Islet of Langerhans (tissue), 1 donor: ENCODE data around the gene GPATCH2L.
A peak's percentile ranks its signal among the peaks of the same experiment; 100 is the strongest.

Experiments used
- FAIRE-seq: peaks from one replicate; lab custom pipeline; 2011; peaks lifted over from hg19 to GRCh38; lab: Jason Lieb, UNC

The GPATCH2L gene

DNA sequence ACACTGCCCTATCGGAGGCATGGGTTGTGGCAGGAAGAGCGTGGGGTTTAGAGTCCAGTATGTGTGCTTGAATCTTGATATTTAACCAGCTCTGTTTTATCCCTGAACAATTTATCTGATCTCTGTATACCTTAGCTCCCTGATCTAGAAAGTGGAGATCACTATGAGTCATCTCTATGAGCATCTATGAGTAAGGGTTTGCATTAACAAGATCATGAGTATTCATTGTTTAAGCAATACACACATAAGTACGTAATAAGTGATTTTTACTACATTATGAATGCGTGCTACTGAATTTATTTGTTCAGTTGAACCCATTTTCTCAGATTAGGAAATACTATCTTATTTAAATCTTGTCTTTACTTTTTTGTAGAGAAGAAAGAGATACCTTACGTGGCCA lies 49.4 kb downstream of the GPATCH2L start:
- FAIRE-seq, result no peak

DNA sequence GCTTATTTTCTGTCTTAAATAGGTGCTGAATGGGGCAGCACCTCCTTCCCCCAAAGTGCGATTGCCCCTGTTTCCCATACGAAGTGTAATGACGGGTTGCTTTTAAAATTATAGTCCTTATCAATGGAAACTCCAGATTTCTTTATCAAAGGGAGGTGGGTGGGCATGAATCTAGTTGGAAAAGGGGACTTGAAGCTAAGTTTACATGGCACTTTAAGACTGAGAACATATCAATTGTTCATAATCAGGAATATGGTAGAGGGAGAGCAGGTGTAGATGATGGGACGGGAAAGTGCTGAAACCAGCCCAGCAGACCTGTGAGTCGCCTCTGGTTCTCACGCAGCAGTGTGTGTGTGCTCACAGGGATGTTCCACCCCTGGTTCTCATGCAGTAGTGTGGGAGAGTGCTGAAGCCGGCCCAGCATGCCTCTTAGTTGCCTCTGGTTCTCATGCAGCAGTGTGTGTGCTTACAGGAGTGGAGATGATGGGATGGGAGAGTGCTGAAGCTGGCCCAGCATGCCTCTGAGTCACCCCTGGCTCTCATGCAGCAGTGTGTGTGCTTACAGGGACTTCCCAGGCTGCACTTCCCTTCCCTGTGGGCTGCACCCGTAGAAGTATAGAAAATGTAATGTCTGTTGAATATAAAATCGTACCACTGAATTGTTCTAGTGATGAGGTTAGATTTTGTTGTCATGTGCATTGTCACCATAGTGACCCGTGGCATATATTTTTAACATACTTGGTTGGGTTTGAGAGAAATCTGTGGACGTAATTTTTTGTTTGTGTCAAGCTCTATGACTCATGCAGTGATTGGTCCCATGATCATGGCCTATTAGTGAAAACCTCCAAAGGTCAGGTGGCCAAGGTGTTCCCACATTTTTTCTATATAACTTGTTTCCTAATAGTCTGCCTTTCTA lies 51.6 kb downstream of the GPATCH2L start:
- FAIRE-seq, result no peak

DNA sequence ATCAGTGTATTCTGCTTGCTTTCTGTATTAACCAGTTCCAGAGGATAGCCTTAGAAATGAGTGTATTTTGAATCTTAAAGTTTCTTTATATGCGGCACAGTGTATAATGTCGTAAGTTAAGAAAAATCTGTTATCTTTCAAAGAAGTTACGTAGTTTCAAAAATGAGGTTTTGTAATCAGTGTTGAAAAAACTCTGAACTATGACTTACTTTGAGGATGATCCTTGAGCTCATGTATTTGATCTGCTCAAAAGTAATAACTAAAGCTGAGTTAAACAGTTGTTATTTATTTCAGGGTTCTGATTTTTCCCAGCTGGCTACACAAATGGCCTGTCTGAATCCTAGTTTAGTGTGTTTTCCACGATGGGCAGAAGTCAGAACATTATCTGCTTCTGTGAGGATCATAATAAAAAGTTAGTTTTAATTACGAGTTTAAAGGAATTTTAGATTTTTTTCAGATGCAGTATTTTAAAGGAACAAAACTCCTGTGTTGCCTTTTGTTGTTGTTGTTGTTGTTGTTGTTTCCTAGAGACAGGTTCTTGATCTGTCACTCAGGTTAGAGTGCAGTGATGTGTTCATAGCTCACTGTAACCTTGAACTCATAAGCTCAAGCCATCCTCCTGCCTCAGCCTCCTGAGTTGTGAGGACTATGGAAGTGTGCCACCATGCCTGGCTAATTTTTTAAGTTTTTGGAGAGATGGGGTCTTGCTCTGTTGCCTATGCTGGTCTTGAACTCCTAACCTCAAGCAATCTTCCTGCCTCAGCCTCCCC lies 52.9 kb downstream of the GPATCH2L start:
- FAIRE-seq, result peak; percentile 60

DNA sequence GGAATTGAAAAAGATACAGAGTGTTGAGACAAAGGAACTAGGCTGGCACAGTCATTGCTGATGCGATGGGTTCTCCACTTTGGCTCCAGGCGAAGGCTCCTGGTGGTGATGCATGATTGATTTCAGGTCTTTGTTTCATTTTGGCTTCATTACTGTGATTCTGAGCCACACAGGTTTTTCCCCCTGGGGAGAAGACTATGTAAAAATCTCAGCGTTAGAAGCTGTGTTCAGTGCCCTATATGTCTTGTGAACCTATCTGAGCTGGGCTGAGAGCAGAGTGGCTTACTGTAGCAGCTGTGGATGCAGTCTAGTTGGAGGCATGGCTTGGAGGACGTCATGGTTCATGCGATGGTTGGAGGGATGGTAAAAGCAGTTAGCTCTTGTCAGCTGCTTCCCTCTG lies 54.0 kb downstream of the GPATCH2L start:
- FAIRE-seq, result no peak

DNA sequence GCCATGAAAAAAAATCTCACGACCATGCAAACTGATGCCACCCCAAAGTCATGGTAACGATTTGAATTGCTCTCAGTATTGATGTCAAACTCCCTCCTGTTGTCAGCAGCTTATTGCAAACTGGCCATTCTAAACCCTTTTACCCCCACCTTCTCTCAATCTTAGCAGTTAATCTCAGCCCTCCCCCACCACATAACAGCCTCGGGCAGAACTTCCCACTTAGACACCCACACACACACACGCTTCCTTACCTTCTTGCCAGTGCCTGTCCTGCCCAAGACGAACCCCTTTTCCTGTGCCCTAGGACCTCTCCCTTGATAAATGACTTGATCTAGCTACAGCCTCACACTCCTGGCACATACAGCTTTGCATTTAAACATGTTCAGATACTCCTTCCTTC lies 56.6 kb downstream of the GPATCH2L start:
- FAIRE-seq, result no peak

DNA sequence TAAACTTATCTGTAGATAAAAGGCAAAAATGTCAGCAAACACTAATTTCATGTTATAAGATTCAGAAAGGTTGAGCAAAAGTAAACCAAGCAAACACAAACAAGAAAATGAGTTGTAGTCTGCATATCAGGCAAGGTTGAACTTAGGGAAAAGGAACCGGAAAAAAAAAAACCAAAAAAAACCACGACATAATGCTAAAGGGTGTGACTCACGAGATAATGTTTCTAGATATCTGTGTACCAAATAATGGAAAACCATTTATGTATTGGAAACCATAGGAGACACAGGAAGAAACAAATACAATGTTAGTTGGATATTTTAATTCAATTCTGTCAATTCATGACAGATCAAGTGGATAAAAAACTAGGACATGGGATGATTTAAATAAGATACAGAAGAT lies 60.5 kb downstream of the GPATCH2L start:
- FAIRE-seq, result no peak

DNA sequence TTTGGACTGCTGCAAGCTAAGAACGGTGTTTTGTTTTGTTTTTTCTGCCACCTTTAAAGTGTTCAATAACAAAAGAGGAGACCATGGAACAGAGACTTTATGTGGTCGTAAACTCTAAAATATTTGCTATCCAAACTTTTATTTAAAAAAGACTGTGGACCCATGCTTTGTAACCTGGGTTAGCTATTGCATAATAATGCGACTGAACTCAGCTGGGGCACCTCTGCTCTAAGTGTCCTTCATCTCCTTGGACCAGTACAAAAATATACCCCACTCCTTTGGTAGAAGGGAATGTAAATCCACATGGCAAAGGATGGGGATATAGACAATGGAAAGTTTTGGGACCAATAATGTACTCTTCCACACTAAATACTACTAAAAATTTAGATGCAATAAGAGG lies 65.5 kb downstream of the GPATCH2L start:
- no peak for FAIRE-seq

DNA sequence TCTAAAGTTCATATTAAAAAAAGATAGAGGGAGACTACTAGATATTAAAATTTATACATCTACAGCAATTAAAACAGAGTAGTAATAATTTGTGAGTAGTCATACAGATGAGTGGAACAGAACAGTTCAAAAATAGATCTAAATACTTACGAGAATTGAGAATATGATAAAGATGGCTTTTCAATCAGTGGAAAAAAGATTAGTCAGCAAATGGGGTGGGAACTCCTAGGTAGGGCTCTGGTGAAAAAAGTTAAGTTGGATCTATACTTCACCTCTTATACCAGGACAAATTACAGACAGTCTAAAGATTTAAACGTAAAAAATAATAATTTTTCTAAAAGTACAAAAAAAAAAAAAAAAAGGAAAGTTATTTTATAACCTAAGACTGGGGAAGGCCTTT lies 66.9 kb downstream of the GPATCH2L start:
- FAIRE-seq, result no peak

DNA sequence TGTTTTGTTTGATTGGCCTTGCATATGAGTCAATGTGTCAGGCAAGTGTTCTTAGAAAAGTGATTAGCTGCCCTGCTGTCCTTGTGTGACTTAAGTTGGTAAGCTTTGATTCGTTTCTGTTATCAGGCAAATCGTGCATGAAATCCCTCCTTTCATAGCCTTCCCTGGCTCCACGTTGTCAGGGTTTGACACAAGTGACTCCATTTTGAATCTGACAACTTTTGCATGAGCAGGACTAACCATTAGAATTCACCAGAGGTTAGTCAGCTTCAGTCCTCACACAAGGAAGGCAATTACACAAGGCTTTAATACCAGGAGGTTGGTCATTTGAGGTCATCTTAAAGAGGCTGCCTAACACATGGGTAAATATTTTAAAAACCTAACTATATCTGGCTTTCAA lies 68.2 kb downstream of the GPATCH2L start:
- FAIRE-seq, result no peak

DNA sequence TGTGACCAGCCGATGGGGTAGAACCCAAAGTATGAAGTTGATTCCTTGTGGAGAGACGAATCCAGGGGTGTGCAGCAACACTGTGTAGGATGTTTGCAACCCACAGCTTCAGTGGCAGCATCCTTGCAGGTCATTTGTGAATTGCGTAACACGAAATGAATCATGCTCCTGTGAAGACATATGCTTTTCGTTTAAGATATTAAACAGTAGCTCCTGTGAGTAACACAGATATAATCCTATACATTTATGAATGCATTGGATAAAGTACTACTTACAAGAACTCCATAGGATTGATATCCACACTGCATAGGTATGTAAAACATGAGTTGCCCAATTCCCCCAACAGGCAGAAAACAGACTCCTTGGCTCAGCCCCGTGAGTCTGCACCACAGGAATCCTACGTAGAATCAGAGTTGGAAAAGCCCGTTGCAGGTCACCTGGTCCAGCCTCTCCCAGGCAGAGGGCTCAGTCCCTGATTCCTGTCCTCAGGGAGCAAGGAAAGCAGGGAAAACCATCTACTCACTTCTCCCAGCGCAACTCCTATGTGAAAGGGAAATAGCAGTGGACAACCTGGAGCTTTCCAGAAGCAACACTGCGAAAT lies 75.8 kb downstream of the GPATCH2L start:
- FAIRE-seq, result no peak

DNA sequence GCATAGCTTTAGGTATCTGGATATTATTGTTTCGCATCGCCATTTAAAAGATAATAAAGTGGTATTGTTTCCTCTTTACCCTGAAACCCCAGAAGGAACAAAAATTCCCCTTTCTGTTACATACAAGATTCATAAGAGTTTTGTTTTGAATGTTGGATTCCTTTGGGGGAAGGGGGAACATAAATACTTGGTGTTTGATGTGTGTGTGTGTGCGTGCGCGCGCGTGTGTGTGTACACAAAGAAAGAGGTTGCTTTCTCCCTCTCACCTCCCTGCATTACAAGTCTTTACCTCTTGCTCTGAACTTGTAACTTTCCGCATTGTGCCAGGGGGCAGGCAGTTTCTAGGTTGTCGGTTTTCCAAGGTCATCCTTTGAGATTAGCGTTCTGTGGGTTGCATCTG lies 76.4 kb downstream of the GPATCH2L start:
- FAIRE-seq, result no peak

DNA sequence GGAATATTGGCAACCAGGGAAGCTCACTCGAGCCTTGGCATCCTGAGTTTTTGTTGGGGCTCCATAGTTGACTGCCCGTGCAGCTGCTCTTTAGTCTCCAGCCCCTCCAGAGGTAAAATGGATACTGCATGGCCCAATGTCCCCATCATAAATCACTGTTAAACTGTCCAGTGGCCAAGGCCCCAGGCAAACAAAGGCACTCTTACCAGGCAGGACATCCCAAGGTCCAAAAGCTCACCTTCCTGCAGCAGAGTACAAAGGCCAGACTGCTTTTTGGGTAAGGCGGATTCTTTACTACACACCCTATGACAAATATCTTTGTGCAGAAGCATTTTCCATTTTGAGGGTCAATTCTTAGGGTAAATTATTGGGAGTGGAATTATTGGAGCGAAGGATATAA lies 81.1 kb downstream of the GPATCH2L start:
- no peak for FAIRE-seq

DNA sequence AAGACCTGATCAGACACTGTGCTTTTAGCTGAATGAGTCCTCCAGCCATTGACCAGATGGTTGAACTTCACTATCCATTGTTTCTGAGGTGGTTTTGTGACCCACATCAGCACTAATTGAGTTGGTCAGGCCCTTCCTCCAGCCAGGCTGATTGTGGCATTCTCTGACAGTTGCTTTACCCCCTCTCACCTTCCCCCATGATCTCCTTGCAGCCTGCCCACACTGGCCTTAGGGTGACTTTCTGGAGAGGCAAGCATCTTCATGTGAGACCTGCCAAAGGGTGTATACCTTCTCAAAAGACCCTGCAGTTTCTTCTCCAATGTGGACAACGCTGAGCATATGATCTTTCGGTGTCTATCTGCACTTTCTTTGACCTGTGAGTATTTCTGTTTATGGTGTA lies 83.9 kb downstream of the GPATCH2L start:
- FAIRE-seq, result no peak

DNA sequence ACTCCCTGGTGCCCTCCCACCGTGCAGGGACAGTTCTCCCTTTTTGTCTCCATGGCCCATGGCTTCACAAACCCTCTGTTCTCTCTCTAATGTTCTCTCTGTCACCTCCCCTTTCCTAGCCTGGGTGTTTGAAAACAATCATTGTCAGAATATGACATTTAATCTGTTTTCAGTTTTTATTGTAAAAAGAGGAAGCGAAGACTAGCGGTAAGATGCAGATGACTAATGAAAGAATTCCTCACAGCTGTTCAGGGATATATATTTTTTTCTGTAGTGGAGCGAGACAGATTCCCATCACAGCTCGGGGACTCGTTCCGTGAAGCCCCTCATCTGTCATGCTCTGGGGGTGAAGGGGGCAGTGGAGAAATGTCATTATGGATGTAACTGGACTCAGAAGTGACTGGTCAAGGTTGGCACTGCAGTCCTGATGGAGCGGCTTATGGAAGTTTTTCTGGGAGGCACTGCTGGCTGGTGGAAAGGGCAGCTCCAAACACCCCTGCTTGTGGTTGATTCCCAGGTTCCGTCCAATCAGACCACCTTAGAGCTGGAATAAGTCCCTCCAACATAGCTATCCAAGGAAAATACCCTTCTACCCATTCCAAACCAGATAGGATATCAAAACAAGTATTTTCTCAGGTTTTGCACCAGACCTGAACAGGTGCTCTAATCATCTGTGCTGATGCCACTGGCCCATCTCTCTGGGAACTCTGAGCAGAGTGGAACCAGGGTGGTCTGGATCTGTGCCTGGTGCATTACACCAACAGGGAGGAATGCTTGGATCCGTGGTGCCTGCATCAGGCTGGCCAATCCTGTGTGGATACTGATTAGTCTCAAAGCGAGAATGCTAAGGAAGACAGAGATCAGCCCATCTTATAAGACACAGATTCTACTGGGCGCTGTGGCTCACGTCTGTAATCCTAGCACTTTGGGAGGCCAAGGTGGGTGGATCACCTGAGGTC lies 84.7 kb downstream of the GPATCH2L start:
- FAIRE-seq, result no peak

DNA sequence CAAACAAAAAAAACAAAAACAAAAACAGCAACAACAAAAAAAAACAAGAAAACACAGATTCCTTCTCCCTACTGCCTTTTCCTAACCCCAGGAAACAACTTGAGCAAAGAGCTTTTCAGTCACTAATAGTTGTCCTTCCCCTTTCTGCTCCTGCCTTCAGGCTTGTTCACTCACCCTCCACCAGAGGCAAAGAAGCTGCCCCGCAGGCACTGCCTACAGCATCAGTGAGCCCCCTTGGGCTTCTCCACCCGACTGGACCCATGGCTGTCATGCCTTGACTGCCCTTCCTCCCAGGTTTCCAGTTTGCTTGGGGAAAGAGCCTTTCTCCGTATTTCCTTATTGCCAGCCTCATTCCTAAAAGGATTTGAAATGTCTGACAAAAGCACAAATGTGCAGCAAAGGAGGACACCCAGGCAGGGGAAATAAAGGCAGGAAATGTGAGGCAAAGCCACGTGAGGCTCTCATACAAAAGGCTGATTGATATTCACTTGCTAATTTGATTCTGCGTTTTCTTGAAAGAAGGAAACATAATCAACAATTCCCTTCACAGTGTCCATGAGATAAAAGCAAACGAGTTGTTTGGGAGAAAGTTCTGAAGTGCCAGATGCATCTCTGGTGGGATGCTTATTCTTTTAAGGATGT lies 85.7 kb downstream of the GPATCH2L start:
- no peak for FAIRE-seq

DNA sequence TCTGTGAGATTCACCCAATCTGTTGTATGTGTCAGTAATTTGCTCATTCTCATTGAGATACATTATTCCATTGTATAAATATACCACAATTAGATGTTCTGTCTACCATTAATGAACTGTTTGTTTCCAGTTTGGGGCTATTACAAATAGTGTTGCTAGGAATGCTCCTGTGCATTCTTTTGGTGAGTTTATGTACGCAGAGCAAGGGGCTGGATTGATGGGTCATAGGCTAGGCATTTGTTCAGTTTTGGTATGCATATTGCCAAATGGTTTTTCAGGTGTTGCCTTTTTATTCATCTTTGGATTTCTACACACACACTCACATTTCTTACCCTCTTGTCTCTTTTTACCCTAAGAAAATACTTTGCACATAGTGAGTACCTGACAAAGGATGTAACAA lies 93.4 kb downstream of the GPATCH2L start:
- no peak for FAIRE-seq

DNA sequence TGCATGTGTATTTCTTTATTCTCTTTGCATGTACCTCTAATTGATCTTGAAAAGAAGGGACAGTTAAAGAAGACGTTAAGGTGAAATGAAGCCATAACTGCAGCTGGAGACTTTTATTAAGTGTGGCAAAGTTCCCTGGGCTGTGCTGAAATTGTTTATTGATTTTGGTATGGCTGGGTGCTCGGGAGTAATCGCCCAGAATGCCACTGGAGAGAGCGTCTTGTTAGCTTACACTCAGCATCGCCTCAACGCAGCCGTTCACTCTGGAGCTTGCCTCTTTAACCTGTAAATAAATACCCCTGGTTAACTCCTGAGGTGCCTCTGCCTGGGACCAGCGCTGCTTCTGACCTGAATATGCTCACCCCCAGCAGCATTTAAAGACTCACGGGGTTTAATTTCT lies 98.6 kb downstream of the GPATCH2L start:
- no peak for FAIRE-seq

DNA sequence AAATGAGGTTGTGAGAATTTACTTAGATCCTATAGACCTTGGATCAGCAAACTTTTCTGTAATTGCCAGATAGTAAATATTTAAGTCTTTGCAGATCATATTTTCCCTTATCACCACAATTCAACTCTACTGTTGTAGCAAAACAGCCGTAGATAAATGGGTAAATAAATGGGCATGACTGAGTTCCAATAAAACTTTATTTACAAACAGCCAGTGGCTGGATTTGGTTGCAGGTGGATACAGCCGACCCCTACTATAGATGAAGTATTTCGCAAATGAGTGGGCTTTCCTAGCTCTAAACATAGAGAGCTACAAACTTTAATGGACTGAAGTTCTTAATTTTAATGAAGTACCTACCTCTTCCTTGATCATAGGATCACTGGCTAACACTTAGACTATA lies 100.7 kb downstream of the GPATCH2L start:
- FAIRE-seq, result no peak

DNA sequence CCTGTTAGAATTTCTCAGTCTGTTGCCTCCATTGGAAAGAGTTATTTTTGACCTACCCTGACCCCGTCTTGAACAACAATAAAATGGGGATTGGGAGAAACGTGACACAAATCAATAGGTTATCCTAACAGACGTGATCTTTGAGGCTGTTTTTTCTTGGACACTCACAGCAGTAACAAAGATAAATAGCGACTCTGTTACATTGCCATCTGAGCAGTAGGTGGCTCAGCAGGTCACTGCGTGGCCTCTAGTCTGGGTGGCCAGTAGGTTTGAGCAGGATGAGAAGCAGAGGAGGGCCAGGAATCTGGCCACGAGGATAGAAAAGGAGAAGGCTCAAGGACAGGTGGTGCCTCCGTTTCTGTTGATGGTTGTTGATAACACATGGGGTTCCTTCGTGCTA lies 101.4 kb downstream of the GPATCH2L start:
- no peak for FAIRE-seq

DNA sequence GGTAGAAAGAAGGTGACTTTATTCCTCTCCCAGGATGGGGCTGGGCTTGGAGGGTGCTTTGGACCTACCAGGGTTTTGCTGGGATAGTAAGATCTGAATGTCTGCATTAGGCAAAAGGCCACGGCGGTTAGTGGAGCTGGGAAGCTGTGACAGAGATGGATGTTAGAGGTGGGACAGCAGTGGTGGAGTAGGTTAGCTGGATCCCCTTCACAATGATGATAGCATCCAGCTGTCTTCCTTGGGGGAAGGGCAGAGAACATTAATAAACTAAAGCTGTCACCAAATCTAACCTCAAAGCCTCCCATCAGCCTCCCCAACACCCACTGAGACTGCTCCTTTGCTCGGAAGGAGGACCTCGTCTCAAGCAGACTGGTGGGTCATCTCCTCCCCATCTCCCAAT lies 104.8 kb downstream of the GPATCH2L start:
- FAIRE-seq, result no peak

DNA sequence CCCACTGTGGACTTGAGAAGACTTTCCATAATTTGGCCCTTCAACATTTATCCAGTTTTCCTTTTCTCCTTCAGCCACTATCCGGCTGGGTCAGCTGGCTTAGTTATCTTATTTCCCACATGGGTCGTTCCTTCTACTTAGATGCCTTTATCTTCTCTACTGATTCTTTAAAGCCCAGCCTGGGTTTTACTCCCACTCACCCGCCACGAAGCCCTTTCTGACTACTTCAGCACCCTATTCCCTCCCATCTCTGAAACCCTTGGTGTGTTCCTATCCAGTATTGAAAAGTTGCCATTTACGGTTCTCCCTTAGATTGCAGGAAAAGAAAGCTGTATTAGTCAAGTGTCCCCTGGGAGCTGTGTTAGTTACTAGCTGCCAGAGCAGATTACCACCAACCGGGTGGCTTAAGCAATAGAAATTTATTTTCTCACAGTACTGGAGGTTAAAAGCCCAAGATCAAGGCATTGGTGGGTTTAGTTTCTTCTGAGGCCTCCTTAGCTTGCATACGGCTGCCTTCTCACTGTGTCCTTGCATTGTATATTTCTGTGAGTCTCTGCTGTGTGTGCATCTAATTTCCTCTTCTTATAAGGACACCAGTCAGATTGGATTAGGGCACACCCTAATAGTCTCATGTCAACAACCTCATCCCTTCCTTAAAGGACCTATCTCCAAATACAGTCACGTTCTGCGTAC lies 105.5 kb downstream of the GPATCH2L start:
- FAIRE-seq, result no peak
